SK-N-SH (cell line): Measurements from ENCODE around the gene FSD2. TPM values are rescaled to one million over a fixed set of nuclear protein-coding genes. Genes with fewer than 3 reads are reported as not detected.
"Not testable (repeated sequence)": the region's sequence is repeated elsewhere in the genome, so short reads cannot be mapped to it uniquely, and the experiment has no call there.

Experiments used
- CTCF ChIA-PET: fragments of 300-600, 350-600 bp; formaldehyde crosslinking; extraction: SDS; loops from one replicate; lab custom pipeline; 2021; lab: Yijun Ruan, JAX
- POLR2A ChIA-PET: fragments of 350-600 bp; sonication (Branson Sonifier 250); formaldehyde crosslinking; extraction: SDS; loops from one replicate; lab custom pipeline; 2020; ENCODE audit warnings: antibody characterized with exemption, inconsistent platforms; lab: Yijun Ruan, JAX
- DNase-seq: peaks from one replicate; pipeline ENCODE4 v3.0.0; 2012
- H2AFZ ChIP-seq: fragments of 200-600 bp; sonication (generic); 2 replicates; pipeline ENCODE4 v1.8.1; 2016; ENCODE audit warnings: antibody characterized with exemption, mild to moderate bottlenecking, low read depth
- H3F3A ChIP-seq: fragments of 200-600 bp; sonication (generic); replicated peaks from 2 replicates; pipeline ENCODE3; 2016; ENCODE audit warnings: antibody characterized with exemption, mild to moderate bottlenecking; ENCODE audit not compliant: insufficient read depth
- H3K27ac ChIP-seq, 2 experiments: fragments of 200-500 bp in 1 of 2; fragments of 200-600 bp in 1 of 2; sonication (Bioruptor generic) in 1 of 2; sonication (generic), shearing (Covaris generic) in 1 of 2; 2 replicates each; pipeline versions ENCODE4 v1.5.1 to v1.6.1; 2014 to 2016; ENCODE audit warnings: low read depth in 2 of 2, inconsistent platforms in 1 of 2, low read length in 1 of 2, mild to moderate bottlenecking in 1 of 2, mixed read lengths in 1 of 2
- H3K27me3 ChIP-seq: fragments of 200-600 bp; sonication (generic), shearing (Covaris generic); 2 replicates; pipeline ENCODE4 v1.6.1; 2016; ENCODE audit warnings: mixed run types; ENCODE audit not compliant: insufficient read depth
- H3K36me3 ChIP-seq, 2 experiments: fragments of 200-500 bp in 1 of 2; fragments of 200-600 bp in 1 of 2; sonication (Bioruptor generic) in 1 of 2; sonication (generic) in 1 of 2; replicated peaks in 1 of 2; 2 replicates each; pipeline versions ENCODE3 to v1.5.1; 2014 to 2016; ENCODE audit warnings: low read length in 1 of 2, mild to moderate bottlenecking in 1 of 2; ENCODE audit not compliant: insufficient read depth in 2 of 2, control insufficient read depth in 1 of 2
- H3K4me1 ChIP-seq, 2 experiments: fragments of 200-500 bp in 1 of 2; fragments of 200-600 bp in 1 of 2; sonication (Bioruptor generic) in 1 of 2; sonication (generic), shearing (Covaris generic) in 1 of 2; 2 replicates each; pipeline versions ENCODE4 v1.5.1 to v1.6.1; 2014 to 2016; ENCODE audit warnings: low read depth in 1 of 2, low read length in 1 of 2, mixed run types in 1 of 2; ENCODE audit not compliant: insufficient read depth in 2 of 2, control insufficient read depth in 1 of 2
- H3K4me2 ChIP-seq: fragments of 200-600 bp; sonication (generic), shearing (Covaris generic); 2 replicates; pipeline ENCODE4 v1.6.1; 2017; ENCODE audit warnings: mixed run types
- H3K4me3 ChIP-seq, 2 experiments: fragments of 200-500 bp in 1 of 2; fragments of 200-600 bp in 1 of 2; sonication (Bioruptor generic) in 1 of 2; sonication (generic), shearing (Covaris generic) in 1 of 2; 2 replicates each; pipeline versions ENCODE4 v1.5.1 to v1.8.1; 2014 to 2016; ENCODE audit warnings: low read depth in 2 of 2, inconsistent platforms in 1 of 2, low read length in 1 of 2, mild to moderate bottlenecking in 1 of 2, mixed read lengths in 1 of 2, moderate library complexity in 1 of 2
- H3K79me2 ChIP-seq: fragments of 200-600 bp; sonication (generic); 2 replicates; pipeline ENCODE4 v1.8.1; 2017; ENCODE audit warnings: mild to moderate bottlenecking; ENCODE audit not compliant: insufficient read depth
- H3K9ac ChIP-seq: fragments of 200-600 bp; sonication (generic); 2 replicates; pipeline ENCODE4 v1.6.1; 2017; ENCODE audit warnings: mixed run types
- H3K9me2 ChIP-seq: fragments of 200-600 bp; sonication (generic); 2 replicates; pipeline ENCODE4 v1.6.1; 2017; ENCODE audit warnings: mixed run types
- H3K9me3 ChIP-seq: fragments of 200-600 bp; sonication (generic); 2 replicates; pipeline ENCODE4 v1.6.1; 2017; ENCODE audit warnings: mixed run types, mild to moderate bottlenecking, moderate library complexity
- H4K20me1 ChIP-seq: fragments of 200-600 bp; sonication (generic); 2 replicates; pipeline ENCODE4 v1.6.1; 2017; ENCODE audit warnings: mild to moderate bottlenecking, mixed run types; ENCODE audit not compliant: insufficient read depth
- CHD2 ChIP-seq: fragments of 150-350 bp; IDR thresholded peaks from 2 replicates; pipeline ENCODE4 v1.6.1; 2018; ENCODE audit warnings: low read length; ENCODE audit not compliant: partially characterized antibody
- ELF1 ChIP-seq: IDR thresholded peaks from 2 replicates; pipeline ENCODE4 v1.4.0; 2012
- EP300 ChIP-seq, 2 experiments: IDR thresholded peaks; 2 replicates each; pipeline versions ENCODE4 v1.4.0 to v1.6.1; 2012; ENCODE audit warnings: borderline replicate concordance in 1 of 2, low read depth in 1 of 2, low read length in 1 of 2
- FOXJ3 ChIP-seq: sonication (generic); formaldehyde crosslinking; IDR thresholded peaks from 2 replicates; pipeline ENCODE4 v1.5.1; 2020; ENCODE audit warnings: mild to moderate bottlenecking, missing genetic modification reagents
- GABPA ChIP-seq: IDR thresholded peaks from 2 replicates; pipeline ENCODE4 v1.4.0; 2012; ENCODE audit warnings: low read depth, mild to moderate bottlenecking
- GATA2 ChIP-seq: sonication (generic); formaldehyde crosslinking; IDR thresholded peaks from 2 replicates; pipeline ENCODE4 v1.5.0; 2020; ENCODE audit warnings: mild to moderate bottlenecking, missing genetic modification reagents
- MEF2A ChIP-seq: IDR thresholded peaks from 2 replicates; pipeline ENCODE4 v1.4.0; 2012; ENCODE audit warnings: low read depth, borderline replicate concordance
- NRF1 ChIP-seq: IDR thresholded peaks from 2 replicates; pipeline ENCODE4 v1.6.1; 2012; ENCODE audit warnings: low read depth, mild to moderate bottlenecking, low read length
- POLR2AphosphoS5 ChIP-seq: IDR thresholded peaks from 2 replicates; pipeline ENCODE4 v1.6.1; 2012; ENCODE audit warnings: low read depth, low read length
- RAD21 ChIP-seq: IDR thresholded peaks from 2 replicates; pipeline ENCODE4 v1.6.1; 2012; ENCODE audit warnings: mild to moderate bottlenecking, low read length
- SMC3 ChIP-seq: IDR thresholded peaks from 2 replicates; pipeline ENCODE4 v1.6.1; 2012; ENCODE audit warnings: low read depth, low read length, improper control_type of control experiment
- TAF1 ChIP-seq: IDR thresholded peaks from 2 replicates; pipeline ENCODE4 v1.6.1; 2012; ENCODE audit warnings: low read depth, mild to moderate bottlenecking, low read length, moderate library complexity, borderline replicate concordance
- YY1 ChIP-seq: IDR thresholded peaks from 2 replicates; pipeline ENCODE4 v1.4.0; 2012; ENCODE audit warnings: low read depth, mild to moderate bottlenecking
- WGBS: methylation state at CpG from one replicate; pipeline ENCODE4 v1.1.6; 2017; ENCODE audit warnings: low lambda C conversion rate; 5-methylcytosine and 5-hydroxymethylcytosine counted together
- polyA plus RNA-seq, 3 experiments: library from polyadenylated mRNA; depleted of rRNA; stranded (reverse); fragments of >200 nt; gene quantifications; 2 replicates each; pipeline ENCODE4 v1.2.3, GENCODE V29; 2012
- TF ChIP-seq, protein P1 (sequence below): fragments of 200-600 bp; sonication (generic); IDR thresholded peaks from 2 replicates; pipeline ENCODE4 v1.6.1; 2017; ENCODE audit warnings: antibody characterized with exemption, mild to moderate bottlenecking, moderate library complexity
- TF ChIP-seq, protein P2 (sequence below): IDR thresholded peaks from 2 replicates; pipeline ENCODE4; 2012
- TF ChIP-seq, protein P3 (sequence below): IDR thresholded peaks from 2 replicates; pipeline ENCODE4 v1.4.0; 2012; ENCODE audit warnings: low read depth, borderline replicate concordance
- TF ChIP-seq, protein P4 (sequence below): IDR thresholded peaks from 2 replicates; pipeline ENCODE4 v1.4.0; 2012; ENCODE audit warnings: low read depth, borderline replicate concordance
- TF ChIP-seq, protein P5 (sequence below): IDR thresholded peaks from 2 replicates; pipeline ENCODE4 v1.4.0; 2012; ENCODE audit warnings: low read depth
- TF ChIP-seq, protein P6 (sequence below): fragments of 150-350 bp; IDR thresholded peaks from 2 replicates; pipeline ENCODE4 v1.6.1; 2017; ENCODE audit warnings: antibody characterized with exemption, low read length, low read depth, borderline replicate concordance

FSD2 gene
- polyA plus RNA-seq, 1 of the 3 experiments (the other 2 are of a cell fraction) = not detected

DNA sequence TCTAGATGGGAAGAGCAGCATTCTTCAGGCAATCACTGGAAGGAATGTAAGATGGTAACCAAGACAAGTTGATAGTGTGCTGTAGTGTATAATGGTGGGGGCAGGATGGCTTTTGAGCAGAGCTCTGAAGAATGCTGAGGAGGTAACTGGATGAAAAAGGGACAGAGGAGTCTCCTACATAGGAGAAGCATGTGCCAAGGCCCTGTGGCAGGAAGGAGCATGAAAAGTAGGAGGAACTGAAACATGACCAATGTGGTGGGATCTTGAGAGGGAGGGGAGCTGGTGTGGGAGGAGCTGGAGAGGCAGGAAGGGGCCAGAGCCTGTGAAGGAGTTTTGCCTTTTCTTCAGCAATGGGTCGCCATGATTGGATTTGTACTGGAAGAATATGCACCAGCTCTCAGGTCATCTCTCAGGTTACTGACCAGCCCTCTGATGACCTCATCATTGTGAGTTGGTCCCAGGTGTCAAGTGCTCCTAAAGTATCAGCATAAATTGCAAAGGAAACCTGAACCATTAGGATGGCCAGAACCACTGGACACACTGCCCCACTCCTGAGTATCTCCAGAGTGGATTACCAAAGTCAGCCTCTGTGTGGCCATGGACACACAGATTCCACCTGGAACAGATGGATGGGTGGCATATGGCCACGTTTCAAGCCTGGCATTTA, 38.6 kb downstream of the FSD2 start:
- TF ChIP-seq, protein P1, sequence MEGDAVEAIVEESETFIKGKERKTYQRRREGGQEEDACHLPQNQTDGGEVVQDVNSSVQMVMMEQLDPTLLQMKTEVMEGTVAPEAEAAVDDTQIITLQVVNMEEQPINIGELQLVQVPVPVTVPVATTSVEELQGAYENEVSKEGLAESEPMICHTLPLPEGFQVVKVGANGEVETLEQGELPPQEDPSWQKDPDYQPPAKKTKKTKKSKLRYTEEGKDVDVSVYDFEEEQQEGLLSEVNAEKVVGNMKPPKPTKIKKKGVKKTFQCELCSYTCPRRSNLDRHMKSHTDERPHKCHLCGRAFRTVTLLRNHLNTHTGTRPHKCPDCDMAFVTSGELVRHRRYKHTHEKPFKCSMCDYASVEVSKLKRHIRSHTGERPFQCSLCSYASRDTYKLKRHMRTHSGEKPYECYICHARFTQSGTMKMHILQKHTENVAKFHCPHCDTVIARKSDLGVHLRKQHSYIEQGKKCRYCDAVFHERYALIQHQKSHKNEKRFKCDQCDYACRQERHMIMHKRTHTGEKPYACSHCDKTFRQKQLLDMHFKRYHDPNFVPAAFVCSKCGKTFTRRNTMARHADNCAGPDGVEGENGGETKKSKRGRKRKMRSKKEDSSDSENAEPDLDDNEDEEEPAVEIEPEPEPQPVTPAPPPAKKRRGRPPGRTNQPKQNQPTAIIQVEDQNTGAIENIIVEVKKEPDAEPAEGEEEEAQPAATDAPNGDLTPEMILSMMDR = no peak
- no peak for TF ChIP-seq RAD21
- no peak for TF ChIP-seq GATA2
- no peak for TF ChIP-seq MEF2A
- no peak for TF ChIP-seq EP300 (IDR thresholded peaks at IDR 0.05; ENCODE audit: borderline replicate concordance in 1 of 2, low read depth in 1 of 2, low read length in 1 of 2)
- TF ChIP-seq, protein P2, sequence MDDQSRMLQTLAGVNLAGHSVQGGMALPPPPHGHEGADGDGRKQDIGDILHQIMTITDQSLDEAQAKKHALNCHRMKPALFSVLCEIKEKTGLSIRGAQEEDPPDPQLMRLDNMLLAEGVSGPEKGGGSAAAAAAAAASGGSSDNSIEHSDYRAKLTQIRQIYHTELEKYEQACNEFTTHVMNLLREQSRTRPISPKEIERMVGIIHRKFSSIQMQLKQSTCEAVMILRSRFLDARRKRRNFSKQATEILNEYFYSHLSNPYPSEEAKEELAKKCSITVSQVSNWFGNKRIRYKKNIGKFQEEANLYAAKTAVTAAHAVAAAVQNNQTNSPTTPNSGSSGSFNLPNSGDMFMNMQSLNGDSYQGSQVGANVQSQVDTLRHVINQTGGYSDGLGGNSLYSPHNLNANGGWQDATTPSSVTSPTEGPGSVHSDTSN = no peak
- no peak for TF ChIP-seq GABPA
- TF ChIP-seq, protein P3, sequence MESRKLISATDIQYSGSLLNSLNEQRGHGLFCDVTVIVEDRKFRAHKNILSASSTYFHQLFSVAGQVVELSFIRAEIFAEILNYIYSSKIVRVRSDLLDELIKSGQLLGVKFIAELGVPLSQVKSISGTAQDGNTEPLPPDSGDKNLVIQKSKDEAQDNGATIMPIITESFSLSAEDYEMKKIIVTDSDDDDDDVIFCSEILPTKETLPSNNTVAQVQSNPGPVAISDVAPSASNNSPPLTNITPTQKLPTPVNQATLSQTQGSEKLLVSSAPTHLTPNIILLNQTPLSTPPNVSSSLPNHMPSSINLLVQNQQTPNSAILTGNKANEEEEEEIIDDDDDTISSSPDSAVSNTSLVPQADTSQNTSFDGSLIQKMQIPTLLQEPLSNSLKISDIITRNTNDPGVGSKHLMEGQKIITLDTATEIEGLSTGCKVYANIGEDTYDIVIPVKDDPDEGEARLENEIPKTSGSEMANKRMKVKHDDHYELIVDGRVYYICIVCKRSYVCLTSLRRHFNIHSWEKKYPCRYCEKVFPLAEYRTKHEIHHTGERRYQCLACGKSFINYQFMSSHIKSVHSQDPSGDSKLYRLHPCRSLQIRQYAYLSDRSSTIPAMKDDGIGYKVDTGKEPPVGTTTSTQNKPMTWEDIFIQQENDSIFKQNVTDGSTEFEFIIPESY = no peak
- TF ChIP-seq NRF1 = no peak
- TF ChIP-seq, protein P4, sequence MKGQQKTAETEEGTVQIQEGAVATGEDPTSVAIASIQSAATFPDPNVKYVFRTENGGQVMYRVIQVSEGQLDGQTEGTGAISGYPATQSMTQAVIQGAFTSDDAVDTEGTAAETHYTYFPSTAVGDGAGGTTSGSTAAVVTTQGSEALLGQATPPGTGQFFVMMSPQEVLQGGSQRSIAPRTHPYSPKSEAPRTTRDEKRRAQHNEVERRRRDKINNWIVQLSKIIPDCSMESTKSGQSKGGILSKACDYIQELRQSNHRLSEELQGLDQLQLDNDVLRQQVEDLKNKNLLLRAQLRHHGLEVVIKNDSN = no peak
- no peak for TF ChIP-seq CHD2
- no peak for TF ChIP-seq TAF1
- TF ChIP-seq, protein P5, sequence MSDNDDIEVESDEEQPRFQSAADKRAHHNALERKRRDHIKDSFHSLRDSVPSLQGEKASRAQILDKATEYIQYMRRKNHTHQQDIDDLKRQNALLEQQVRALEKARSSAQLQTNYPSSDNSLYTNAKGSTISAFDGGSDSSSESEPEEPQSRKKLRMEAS = no peak
- TF ChIP-seq SMC3 = no peak
- TF ChIP-seq, protein P6, sequence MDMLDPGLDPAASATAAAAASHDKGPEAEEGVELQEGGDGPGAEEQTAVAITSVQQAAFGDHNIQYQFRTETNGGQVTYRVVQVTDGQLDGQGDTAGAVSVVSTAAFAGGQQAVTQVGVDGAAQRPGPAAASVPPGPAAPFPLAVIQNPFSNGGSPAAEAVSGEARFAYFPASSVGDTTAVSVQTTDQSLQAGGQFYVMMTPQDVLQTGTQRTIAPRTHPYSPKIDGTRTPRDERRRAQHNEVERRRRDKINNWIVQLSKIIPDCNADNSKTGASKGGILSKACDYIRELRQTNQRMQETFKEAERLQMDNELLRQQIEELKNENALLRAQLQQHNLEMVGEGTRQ = no peak
- no peak for TF ChIP-seq FOXJ3
- TF ChIP-seq POLR2AphosphoS5 = no peak
- no peak for TF ChIP-seq ELF1
- TF ChIP-seq YY1 = no peak
- TF ChIP-seq, all 33 proteins: peak for 0
- no peaks in the 10 kb centered on the region for H3K27me3 ChIP-seq
- no peaks in the 10 kb centered on the region for H4K20me1 ChIP-seq
- ChIA-PET POLR2A (interaction anchor here (1.0 kb wide), 1 partner anchor 17 kb away, joined by 5 read pairs; no protein-coding TSS in a partner anchor), CTCF (interaction anchor here (0.6 to 1.2 kb wide), 4 partner anchors 9 to 239 kb away, joined by 3 read pairs; no protein-coding TSS in a partner anchor)
- 91% methylated on average over 1 of the region's 2 CpGs for WGBS
- H3K4me3 ChIP-seq = no peak overlapping the region
- H3K9me2 ChIP-seq = no peaks in the 10 kb centered on the region
- H3K36me3 ChIP-seq = peaks cover 6 to 12% of the 10 kb centered on the region in 2 experiments
- no peak overlapping the region for H3K4me2 ChIP-seq
- H3K4me1 ChIP-seq = no peaks in the 10 kb centered on the region
- H3K79me2 ChIP-seq = no peaks in the 10 kb centered on the region
- no peaks in the 10 kb centered on the region for H3K9me3 ChIP-seq
- H2AFZ ChIP-seq = no peak overlapping the region
- DNase-seq = no peak
- H3K9ac ChIP-seq = no peak overlapping the region
- H3F3A ChIP-seq = no peaks in the 10 kb centered on the region
- H3K27ac ChIP-seq = no peak overlapping the region

DNA sequence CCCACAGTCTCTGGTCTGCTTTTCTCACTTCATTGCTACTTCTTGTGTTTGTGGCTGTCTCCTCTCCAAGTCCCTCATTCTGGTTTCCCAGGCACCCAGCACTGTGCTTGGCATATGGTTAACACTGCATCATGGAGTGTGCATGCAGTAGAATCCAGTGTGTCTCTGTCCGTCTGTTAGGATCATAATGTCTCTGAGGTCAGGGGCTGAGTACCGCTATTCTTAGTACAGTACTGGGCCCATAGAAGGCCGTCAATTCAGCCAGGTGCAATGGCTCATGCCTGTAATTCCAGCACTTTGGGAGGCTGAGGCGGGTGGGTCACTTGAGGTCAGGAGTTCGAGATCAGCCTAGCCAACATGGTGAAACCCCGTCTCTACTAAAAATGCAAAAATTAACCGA, 39.7 kb downstream of the FSD2 start:
- CTCF ChIA-PET = interaction anchor here (0.6 to 1.9 kb wide), 3 partner anchors 8 to 163 kb away, joined by 3 to 4 read pairs (median 3); no protein-coding TSS in a partner anchor

More for the DNA sequence above, 39.7 kb downstream of the FSD2 start:
- H3K79me2 ChIP-seq, H2AFZ ChIP-seq, H3K9me3 ChIP-seq, H3K9ac ChIP-seq, H3K4me1 ChIP-seq, H3F3A ChIP-seq, H4K20me1 ChIP-seq, H3K27me3 ChIP-seq, POLR2A ChIA-PET, H3K27ac ChIP-seq, H3K4me2 ChIP-seq, DNase-seq, H3K4me3 ChIP-seq, H3K9me2 ChIP-seq: not testable (repeated sequence)
- peaks cover 9 to 19% of the 10 kb centered on the region in 2 experiments for H3K36me3 ChIP-seq
- WGBS = 100% methylated on average over 7 of the region's 7 CpGs
